Upper lobe of left lung (tissue), 6 donors: ENCODE data around the gene AOAH. TPM values are rescaled to one million over a fixed set of nuclear protein-coding genes. Genes with fewer than 3 reads are reported as not detected.
A peak's percentile ranks its signal among the peaks of the same experiment; 100 is the strongest.
"Not testable (repeated sequence)": the region's sequence is repeated elsewhere in the genome, so short reads cannot be mapped to it uniquely, and the experiment has no call there.

Experiments used
- ATAC-seq, 2 donors: fragments of 200-7000 bp; cut with Tn5 transposase; one replicate each; pipeline ENCODE4 v1.9.1; 2022; ENCODE audit warnings: mild to moderate bottlenecking in 2 of 2, moderate library complexity in 2 of 2; ENCODE audit not compliant: low FRiP score in 2 of 2
- DNase-seq, 2 donors: peaks; one replicate each; pipeline ENCODE4 v3.0.0-alpha.2; 2019 to 2020
- H3K27ac ChIP-seq, 4 donors: fragments of 200-600 bp; sonication (generic); one replicate each; pipeline ENCODE4 v1.5.1; 2016 to 2019
- H3K27me3 ChIP-seq, 4 donors: fragments of 200-600 bp; sonication (generic); one replicate each; pipeline ENCODE4 v1.5.1; 2017 to 2019
- H3K36me3 ChIP-seq, 4 donors: fragments of 200-600 bp; sonication (generic); one replicate each; pipeline ENCODE4 v1.5.1; 2016 to 2019
- H3K4me1 ChIP-seq, 4 donors: fragments of 200-600 bp; sonication (generic); one replicate each; pipeline ENCODE4 v1.5.1; 2018 to 2019
- H3K4me3 ChIP-seq, 4 donors: fragments of 200-600 bp; sonication (generic); one replicate each; pipeline ENCODE4 v1.5.1; 2017 to 2019; ENCODE audit warnings: mild to moderate bottlenecking in 2 of 4, moderate library complexity in 1 of 4
- H3K9me3 ChIP-seq, 4 donors: fragments of 200-600 bp; sonication (generic); one replicate each; pipeline ENCODE4 v1.5.1; 2018 to 2019
- EP300 ChIP-seq, 4 donors: sonication (generic); formaldehyde crosslinking; IDR thresholded peaks; one replicate each; pipeline ENCODE4 v1.5.1; 2017; ENCODE audit warnings: antibody characterized with exemption in 4 of 4, control low read depth in 2 of 4
- POLR2A ChIP-seq, 4 donors: fragments of 450-650 bp; IDR thresholded peaks; one replicate each; pipeline ENCODE4 v1.5.1; 2016 to 2017; ENCODE audit warnings: antibody characterized with exemption in 4 of 4, mild to moderate bottlenecking in 2 of 4
- POLR2AphosphoS5 ChIP-seq, 2 donors: sonication (generic); formaldehyde crosslinking; IDR thresholded peaks; one replicate each; pipeline ENCODE4 v1.5.1; 2017; ENCODE audit warnings: antibody characterized with exemption in 2 of 2
- WGBS, 2 donors: methylation state at CpG; one replicate each; pipeline ENCODE4 v1.1.5; 2017 to 2018; 5-methylcytosine and 5-hydroxymethylcytosine counted together
- total RNA-seq, 6 donors: library from RNA; depleted of rRNA in 4 of 6; stranded (reverse); fragments of >200 nt in 4 of 6; gene quantifications; one replicate each; pipeline versions ENCODE4 v1.1.0 to v1.2.1, GENCODE V29; 2016 to 2021
- TF ChIP-seq, protein P1 (sequence below), 6 experiments: fragments of 450-650 bp in 4 of 6; fragments of 200-600 bp in 2 of 6; sonication (generic) in 2 of 6; IDR thresholded peaks; one replicate each; pipeline ENCODE4 v1.5.1; 2016 to 2019; ENCODE audit warnings: antibody characterized with exemption in 6 of 6
- donor health status: DM: no; HTN: no; CAD: no; lungs with moderate emphysema.
- donor health status: DM: no; HTN: yes; CAD: no; lungs with severe emphysema.

The AOAH gene
- total RNA-seq, 6 donors from 2014 or later = 18.5 to 36.8 (median 25.7) TPM

DNA sequence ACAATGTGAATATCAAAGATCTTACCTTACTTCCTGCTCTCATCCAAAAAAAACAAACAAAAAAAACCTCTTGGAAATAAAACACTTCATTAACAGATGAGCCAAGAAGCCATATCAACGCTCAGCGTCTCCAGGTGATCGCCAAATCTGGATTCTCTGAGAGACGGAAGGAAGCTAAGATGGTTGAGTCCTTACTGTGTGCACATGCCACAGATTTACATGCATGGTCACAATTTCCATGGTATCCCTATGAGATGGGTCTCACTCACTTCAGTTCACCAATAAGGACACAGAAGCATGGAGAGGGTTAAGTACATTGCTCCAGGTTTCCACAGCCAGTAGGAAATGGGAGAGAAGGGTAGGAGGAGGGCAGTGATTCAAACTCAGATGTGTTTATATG is 1.0 kb downstream of the AOAH start:
- 75 to 83% methylated on average over 4 of the region's 4 CpGs for WGBS, 2 donors
- no peaks in the 10 kb centered on the region for H3K27me3 ChIP-seq
- H3K27ac ChIP-seq = peak overlapping the region; percentile 58 to 81 (median 64)
- TF ChIP-seq, protein P1, sequence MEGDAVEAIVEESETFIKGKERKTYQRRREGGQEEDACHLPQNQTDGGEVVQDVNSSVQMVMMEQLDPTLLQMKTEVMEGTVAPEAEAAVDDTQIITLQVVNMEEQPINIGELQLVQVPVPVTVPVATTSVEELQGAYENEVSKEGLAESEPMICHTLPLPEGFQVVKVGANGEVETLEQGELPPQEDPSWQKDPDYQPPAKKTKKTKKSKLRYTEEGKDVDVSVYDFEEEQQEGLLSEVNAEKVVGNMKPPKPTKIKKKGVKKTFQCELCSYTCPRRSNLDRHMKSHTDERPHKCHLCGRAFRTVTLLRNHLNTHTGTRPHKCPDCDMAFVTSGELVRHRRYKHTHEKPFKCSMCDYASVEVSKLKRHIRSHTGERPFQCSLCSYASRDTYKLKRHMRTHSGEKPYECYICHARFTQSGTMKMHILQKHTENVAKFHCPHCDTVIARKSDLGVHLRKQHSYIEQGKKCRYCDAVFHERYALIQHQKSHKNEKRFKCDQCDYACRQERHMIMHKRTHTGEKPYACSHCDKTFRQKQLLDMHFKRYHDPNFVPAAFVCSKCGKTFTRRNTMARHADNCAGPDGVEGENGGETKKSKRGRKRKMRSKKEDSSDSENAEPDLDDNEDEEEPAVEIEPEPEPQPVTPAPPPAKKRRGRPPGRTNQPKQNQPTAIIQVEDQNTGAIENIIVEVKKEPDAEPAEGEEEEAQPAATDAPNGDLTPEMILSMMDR (IDR thresholded peaks at IDR 0.05) = no peak
- no peak for TF ChIP-seq POLR2AphosphoS5 (IDR thresholded peaks at IDR 0.05)
- no peak for TF ChIP-seq POLR2A (IDR thresholded peaks at IDR 0.05)
- no peak for TF ChIP-seq EP300 (IDR thresholded peaks at IDR 0.05)
- DNase-seq = no peak
- peak overlapping the region in 3 of 4 donors; percentile 20 to 48 (median 41) for H3K4me3 ChIP-seq
- no peaks in the 10 kb centered on the region for H3K36me3 ChIP-seq
- peaks cover 3 to 16% (median 12%) of the 10 kb centered on the region in 4 donors for H3K4me1 ChIP-seq
- no peak for ATAC-seq
- no peaks in the 10 kb centered on the region for H3K9me3 ChIP-seq

DNA sequence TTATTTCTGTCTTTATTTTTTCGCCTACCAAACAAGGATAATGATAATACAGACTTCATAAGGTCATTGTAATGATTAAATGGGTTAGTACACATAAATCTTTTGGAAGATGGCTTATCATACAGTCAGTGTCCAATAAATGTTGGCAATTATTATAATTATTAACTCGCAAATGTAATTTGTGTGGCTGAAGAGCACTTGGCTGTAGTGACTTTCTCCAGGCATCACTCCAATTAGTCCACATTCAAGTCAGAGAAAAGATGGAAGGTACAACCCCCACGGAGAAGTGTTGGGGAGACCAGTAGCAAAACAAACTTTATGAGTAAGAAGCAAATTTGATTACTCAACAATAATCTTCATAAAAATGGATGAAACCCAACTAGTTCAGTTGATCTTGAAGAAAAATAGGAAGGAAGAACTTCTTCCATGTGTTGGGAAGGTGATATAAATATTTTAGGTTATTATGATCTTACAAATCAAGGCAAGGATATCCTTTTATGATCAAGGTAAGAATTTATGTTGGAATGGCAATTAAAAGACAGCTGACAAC is 5.1 kb downstream of the AOAH start:
- Histone ChIP-seq H3K4me3 (no peak overlapping the region), H3K36me3 (no peaks in the 10 kb centered on the region), H3K27me3 (no peaks in the 10 kb centered on the region), H3K9me3 (no peaks in the 10 kb centered on the region), H3K4me1 (no peaks in the 10 kb centered on the region), H3K27ac (no peak overlapping the region)
- WGBS, 2 donors = 56 to 72% methylated on average over 3 of the region's 3 CpGs
- TF ChIP-seq POLR2AphosphoS5 (IDR thresholded peaks at IDR 0.05) = no peak
- TF ChIP-seq, protein P1 (IDR thresholded peaks at IDR 0.05) = no peak
- no peak for TF ChIP-seq EP300 (IDR thresholded peaks at IDR 0.05)
- no peak for TF ChIP-seq POLR2A (IDR thresholded peaks at IDR 0.05)
- DNase-seq (no peak), ATAC-seq (no peak)

DNA sequence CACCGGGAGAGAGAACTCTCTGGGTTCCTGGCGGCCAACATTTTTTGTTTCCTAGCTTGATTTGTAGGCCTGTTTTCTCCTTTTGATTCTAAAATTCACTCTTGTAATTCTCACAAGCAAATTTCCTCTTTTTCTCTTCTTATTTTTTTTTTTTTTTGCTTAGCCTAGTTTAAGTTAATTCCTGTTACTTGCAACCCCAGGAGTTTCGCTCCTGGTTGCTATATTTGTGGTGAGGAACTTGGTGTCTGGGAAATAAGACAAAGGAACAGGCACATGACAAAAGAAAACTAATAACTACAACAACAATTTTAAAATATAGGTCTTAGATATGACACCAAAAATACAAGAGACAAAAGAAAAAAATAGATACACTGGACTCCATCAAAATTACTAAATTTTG is 6.7 kb downstream of the AOAH start:
- WGBS, 2 donors = 72% methylated on average over 3 of the region's 3 CpGs
- no peak for ATAC-seq
- no peak for TF ChIP-seq POLR2A (IDR thresholded peaks at IDR 0.05)
- TF ChIP-seq, protein P1 (IDR thresholded peaks at IDR 0.05) = no peak
- no peak for TF ChIP-seq POLR2AphosphoS5 (IDR thresholded peaks at IDR 0.05)
- no peak for TF ChIP-seq EP300 (IDR thresholded peaks at IDR 0.05)
- no peaks in the 10 kb centered on the region for H3K4me1 ChIP-seq
- H3K27me3 ChIP-seq = no peaks in the 10 kb centered on the region
- no peaks in the 10 kb centered on the region for H3K9me3 ChIP-seq
- H3K36me3 ChIP-seq = no peaks in the 10 kb centered on the region
- no peak for DNase-seq
- no peak overlapping the region for H3K4me3 ChIP-seq
- peak overlapping the region; percentile 54 to 73 (median 66) for H3K27ac ChIP-seq

DNA sequence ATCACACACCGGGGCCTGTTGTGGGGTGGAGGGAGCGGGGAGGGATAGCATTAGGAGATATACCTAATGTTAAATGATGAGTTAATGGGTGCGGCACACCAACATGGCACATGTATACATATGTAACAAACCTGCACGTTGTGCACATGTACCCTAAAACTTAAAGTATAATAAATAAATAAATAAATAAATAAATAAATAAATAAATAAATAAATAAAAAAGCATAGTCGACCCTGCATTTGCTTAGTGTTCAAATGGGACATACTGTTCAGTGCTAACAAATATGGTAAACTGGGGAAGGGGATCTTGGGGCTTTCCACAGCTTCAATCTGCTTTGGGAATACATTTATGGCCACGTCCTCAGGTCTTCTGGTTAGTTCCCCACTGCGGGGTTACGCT is 7.5 kb downstream of the AOAH start:
- not testable (repeated sequence) for H3K4me1 ChIP-seq, H3K9me3 ChIP-seq, H3K4me3 ChIP-seq, ATAC-seq, H3K36me3 ChIP-seq, H3K27me3 ChIP-seq, DNase-seq
- 79 to 88% methylated on average over 5 to 8 of the region's 8 CpGs for WGBS, 2 donors
- peak overlapping the region; percentile 54 to 73 (median 66) for H3K27ac ChIP-seq

DNA sequence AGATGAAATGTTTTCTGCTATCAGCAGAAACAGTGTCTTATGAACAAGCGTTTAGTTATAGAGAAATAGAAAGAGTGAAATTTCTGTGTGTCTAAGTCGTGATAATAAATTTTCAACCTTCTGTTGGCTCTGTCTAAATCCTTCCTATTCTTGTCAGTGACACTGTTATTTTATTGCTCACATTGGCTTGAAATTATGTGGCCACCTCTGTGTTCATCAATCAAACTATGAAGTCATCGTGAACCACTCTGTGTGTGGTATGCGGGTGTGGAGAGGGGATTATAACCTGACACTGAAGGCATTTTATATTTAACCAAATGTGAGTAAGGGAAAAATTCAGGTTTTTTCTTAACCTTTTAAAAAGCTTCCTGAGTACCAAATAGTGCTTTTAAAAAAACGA is 12.3 kb downstream of the AOAH start:
- no peaks in the 10 kb centered on the region for H3K36me3 ChIP-seq

More for the DNA sequence above, 12.3 kb downstream of the AOAH start:
- TF ChIP-seq POLR2A (IDR thresholded peaks at IDR 0.05) = no peak
- TF ChIP-seq EP300 (IDR thresholded peaks at IDR 0.05) = no peak
- no peak for TF ChIP-seq POLR2AphosphoS5 (IDR thresholded peaks at IDR 0.05)
- TF ChIP-seq, protein P1 (IDR thresholded peaks at IDR 0.05) = no peak
- Histone ChIP-seq H3K27ac (no peak overlapping the region), H3K27me3 (no peaks in the 10 kb centered on the region), H3K4me1 (no peaks in the 10 kb centered on the region), H3K9me3 (no peaks in the 10 kb centered on the region), H3K4me3 (no peak overlapping the region)
- ATAC-seq = no peak
- 83 to 85% methylated on average over 5 of the region's 5 CpGs for WGBS, 2 donors
- DNase-seq = no peak
